T-cell (primary cell): Measurements from ENCODE around the gene SLTM. TPM values are rescaled to one million over a fixed set of nuclear protein-coding genes. Genes with fewer than 3 reads are reported as not detected.

Experiments
- ATAC-seq, 4 experiments: fragments of 200-7000 bp in 3 of 4; fragments of 150-1000 bp in 1 of 4; cut with Tn5 transposase; replicated peaks in 1 of 4; 1 replicate in 3 of 4; 2 replicates in 1 of 4; pipeline ENCODE4 v1.10.0; 2021; ENCODE audit warnings: moderate library complexity in 3 of 4, mild to moderate bottlenecking in 2 of 4, moderate number of reproducible peaks in 1 of 4
- CTCF ChIA-PET, 2 donors: fragments of 300-600 bp; sonication (Branson Sonifier 250); formaldehyde crosslinking; loops; one replicate each; lab custom pipeline; 2022; ENCODE audit warnings: antibody characterized with exemption in 2 of 2; lab: Charles Lee
- POLR2A ChIA-PET, 2 donors: fragments of 300-600 bp; sonication (Branson Sonifier 250); formaldehyde crosslinking; loops; one replicate each; lab custom pipeline; 2022; ENCODE audit warnings: antibody characterized with exemption in 2 of 2; lab: Charles Lee
- DNase-seq, 35 experiments: peaks; one replicate each; pipeline versions ENCODE4 v3.0.0 to v3.0.0-alpha.2; 2013 to 2023
- H3K27ac ChIP-seq: one replicate; pipeline ENCODE4 v1.5.1; 2013; ENCODE audit warnings: low read length
- H3K27me3 ChIP-seq, 2 experiments: replicated peaks in 1 of 2; 1 replicate in 1 of 2; 2 replicates in 1 of 2; pipeline versions ENCODE4 v1.6.1 to v1.7.0; 2013; ENCODE audit warnings: low read length in 1 of 2, mixed read lengths in 1 of 2; ENCODE audit not compliant: control insufficient read depth in 2 of 2, insufficient read depth in 2 of 2; ENCODE audit errors: extremely low read depth in 1 of 2
- H3K36me3 ChIP-seq, 2 donors: 1 replicate in 1 of 2; 2 replicates in 1 of 2; pipeline versions ENCODE4 v1.6.1 to v1.7.0; 2013; ENCODE audit warnings: low read length in 1 of 2; ENCODE audit not compliant: control insufficient read depth in 2 of 2, insufficient read depth in 1 of 2; ENCODE audit errors: extremely low read depth in 1 of 2
- H3K4me1 ChIP-seq, 2 experiments: 1 replicate in 1 of 2; 2 replicates in 1 of 2; pipeline versions ENCODE4 v1.6.1 to v1.7.0; 2013; ENCODE audit warnings: low read length in 2 of 2, mixed read lengths in 1 of 2; ENCODE audit not compliant: insufficient read depth in 2 of 2, control insufficient read depth in 1 of 2; ENCODE audit errors: extremely low read depth in 1 of 2
- H3K4me3 ChIP-seq, 2 donors: 1 replicate in 1 of 2; 2 replicates in 1 of 2; pipeline versions ENCODE4 v1.5.1 to v1.7.0; 2013; ENCODE audit warnings: mild to moderate bottlenecking in 2 of 2, low read length in 1 of 2, moderate library complexity in 1 of 2; ENCODE audit not compliant: control insufficient read depth in 1 of 2; ENCODE audit errors: extremely low read depth in 1 of 2
- H3K9me3 ChIP-seq: 2 replicates; pipeline ENCODE4 v1.7.0; 2013
- H3K27ac Mint-ChIP-seq, 2 donors: one replicate each; pipeline ENCODE4 v1.8.0; 2020 to 2021; ENCODE audit warnings: mild to moderate bottlenecking in 2 of 2, mixed read lengths in 2 of 2
- H3K27me3 Mint-ChIP-seq, 2 donors: one replicate each; pipeline ENCODE4 v1.8.0; 2021 to 2022; ENCODE audit warnings: mixed read lengths in 2 of 2
- H3K36me3 Mint-ChIP-seq: one replicate; pipeline ENCODE4 v1.8.0; 2021; ENCODE audit warnings: mixed read lengths
- H3K4me1 Mint-ChIP-seq, 3 donors: one replicate each; pipeline ENCODE4 v1.8.0; 2020 to 2022; ENCODE audit warnings: mixed read lengths in 3 of 3, mild to moderate bottlenecking in 1 of 3
- H3K4me3 Mint-ChIP-seq, 3 donors: one replicate each; pipeline ENCODE4 v1.8.0; 2020 to 2022; ENCODE audit warnings: mild to moderate bottlenecking in 3 of 3, mixed read lengths in 3 of 3, moderate library complexity in 3 of 3
- H3K9me3 Mint-ChIP-seq, 3 donors: one replicate each; pipeline ENCODE4 v1.8.0; 2020 to 2022; ENCODE audit warnings: mixed read lengths in 3 of 3
- WGBS: methylation state at CpG from one replicate; pipeline ENCODE4 v1.1.5; 2013; ENCODE audit warnings: missing lambda C conversion rate; ENCODE audit not compliant: insufficient coverage; 5-methylcytosine and 5-hydroxymethylcytosine counted together
- total RNA-seq, 35 experiments: library from RNA in 6 of 35; stranded (reverse) in 6 of 35; fragments of 120-200 nt in 1 of 35; gene quantifications; one replicate each; pipeline versions ENCODE4 v1.2.1 to v1.2.4 and lab custom pipeline; 2013 to 2026

SLTM gene
- total RNA-seq, 5 donors from 2014 or later (not counting 1 experiment from before 2014, with no cell fraction given) = 129 to 172 (median 140) TPM

- 0% methylated on average over 1 of the region's 4 CpGs for WGBS
- H3K4me3 Mint-ChIP-seq = peak overlapping the region; percentile 91 to 99 (median 92)
- Histone ChIP-seq H3K4me1 (peaks cover 12 to 21% of the 10 kb centered on the region in 2 experiments), H3K27me3 (no peaks in the 10 kb centered on the region), H3K27ac (peak overlapping the region; percentile 89), H3K9me3 (no peaks in the 10 kb centered on the region), H3K36me3 (peaks cover 0 to under 1% of the 10 kb centered on the region in 2 donors), H3K4me3 (peak overlapping the region; percentile 94 to 95)
- H3K36me3 Mint-ChIP-seq = no peaks in the 10 kb centered on the region
- ATAC-seq (no peak), DNase-seq (no peak)
- peaks cover 17 to 36% (median 24%) of the 10 kb centered on the region in 3 donors for H3K4me1 Mint-ChIP-seq
- POLR2A ChIA-PET = no interaction called here
- H3K27me3 Mint-ChIP-seq = no peaks in the 10 kb centered on the region
- CTCF ChIA-PET = no interaction called here
- H3K27ac Mint-ChIP-seq = peak overlapping the region; percentile 95 to 100
- no peaks in the 10 kb centered on the region for H3K9me3 Mint-ChIP-seq
These were observed 602 bp upstream of the SLTM start for GRCh38 chr15:58934114-58934447.

GRCh38 chr15:58932710-58933280 is 684 bp downstream of the SLTM start:
- CTCF ChIA-PET = no interaction called here
- Histone ChIP-seq H3K36me3 (peaks cover 0 to 8% of the 10 kb centered on the region in 2 donors), H3K4me3 (peak overlapping the region; percentile 94 to 95), H3K4me1 (peaks cover 12 to 21% of the 10 kb centered on the region in 2 experiments), H3K27me3 (no peaks in the 10 kb centered on the region), H3K27ac (peak overlapping the region; percentile 99), H3K9me3 (no peaks in the 10 kb centered on the region)
- no peaks in the 10 kb centered on the region for H3K36me3 Mint-ChIP-seq
- WGBS = under 1% methylated on average over 35 of the region's 37 CpGs
- H3K4me3 Mint-ChIP-seq = peak overlapping the region; percentile 89 to 99 (median 91)
- DNase-seq (peak in 1 of 35 experiments; percentile 3), ATAC-seq (no peak)
- H3K9me3 Mint-ChIP-seq = no peaks in the 10 kb centered on the region
- H3K4me1 Mint-ChIP-seq = peaks cover 17 to 36% (median 29%) of the 10 kb centered on the region in 3 donors
- H3K27me3 Mint-ChIP-seq = no peaks in the 10 kb centered on the region
- POLR2A ChIA-PET = no interaction called here
- peak overlapping the region; percentile 88 to 96 for H3K27ac Mint-ChIP-seq

- Mint-ChIP-seq H3K9me3 (no peaks in the 10 kb centered on the region), H3K4me1 (peaks cover 17 to 36% (median 31%) of the 10 kb centered on the region in 3 donors), H3K36me3 (no peaks in the 10 kb centered on the region), H3K27ac (peak overlapping the region; percentile 88 to 96), H3K4me3 (peak overlapping the region; percentile 89 to 95 (median 91)), H3K27me3 (no peaks in the 10 kb centered on the region)
- ChIA-PET CTCF (interaction anchor here in 1 of 2 donors (1.6 kb wide), 1 partner anchor 17 kb away, joined by 5 read pairs; no protein-coding TSS in a partner anchor), POLR2A (interaction anchor here in 1 of 2 donors (0.6 to 1.4 kb wide), 4 partner anchors 15 to 182 kb away, joined by 3 to 7 read pairs (median 4); no protein-coding TSS in a partner anchor)
- peaks cover 0 to 14% of the 10 kb centered on the region in 2 donors for H3K36me3 ChIP-seq
- peak overlapping the region; percentile 94 to 95 for H3K4me3 ChIP-seq
- H3K27me3 ChIP-seq = no peaks in the 10 kb centered on the region
- H3K4me1 ChIP-seq = peaks cover 12 to 21% of the 10 kb centered on the region in 2 experiments
- peak in 1 of 35 experiments; percentile 17 for DNase-seq
- ATAC-seq = no peak
- 0% methylated on average over 2 of the region's 6 CpGs for WGBS
- H3K9me3 ChIP-seq = no peaks in the 10 kb centered on the region
- peak overlapping the region; percentile 99 for H3K27ac ChIP-seq
These were observed 1.4 kb downstream of the SLTM start for GRCh38 chr15:58931987-58932588.

- no peak overlapping the region for H3K27ac ChIP-seq
- H3K4me1 ChIP-seq = peaks cover 16 to 21% of the 10 kb centered on the region in 2 experiments
- H3K36me3 ChIP-seq = peaks cover 8 to 33% of the 10 kb centered on the region in 2 donors
- no peaks in the 10 kb centered on the region for H3K9me3 Mint-ChIP-seq
- H3K36me3 Mint-ChIP-seq = peaks cover 4% of the 10 kb centered on the region
- no peaks in the 10 kb centered on the region for H3K9me3 ChIP-seq
- ChIA-PET POLR2A (interaction anchor here in 1 of 2 donors (0.7 kb wide), 1 partner anchor 1452 kb away, joined by 6 read pairs; no protein-coding TSS in a partner anchor), CTCF (interaction anchor here in 1 of 2 donors (1.1 kb wide), 1 partner anchor 184 kb away, joined by 3 read pairs; no protein-coding TSS in a partner anchor)
- no peak for ATAC-seq
- DNase-seq = no peak
- peaks cover 32 to 50% (median 49%) of the 10 kb centered on the region in 3 donors for H3K4me1 Mint-ChIP-seq
- H3K4me3 Mint-ChIP-seq = no peak overlapping the region
- WGBS = no CpG with 5 or more reads among the region's 11 CpGs
- H3K4me3 ChIP-seq = no peak overlapping the region
- no peak overlapping the region for H3K27ac Mint-ChIP-seq
- no peaks in the 10 kb centered on the region for H3K27me3 Mint-ChIP-seq
- H3K27me3 ChIP-seq = no peaks in the 10 kb centered on the region
These were observed 3.5 kb downstream of the SLTM start for GRCh38 chr15:58929891-58930416.

GRCh38 chr15:58926823-58927222 is 6.7 kb downstream of the SLTM start:
- Histone ChIP-seq H3K9me3 (no peaks in the 10 kb centered on the region), H3K4me3 (no peak overlapping the region), H3K36me3 (peaks cover 8 to 33% of the 10 kb centered on the region in 2 donors), H3K27me3 (no peaks in the 10 kb centered on the region), H3K4me1 (peaks cover 16% of the 10 kb centered on the region in 2 experiments), H3K27ac (no peak overlapping the region)
- CTCF ChIA-PET = interaction anchor here in 1 of 2 donors (0.7 kb wide), 1 partner anchor 193 kb away, joined by 4 read pairs; no protein-coding TSS in a partner anchor
- peaks cover 34 to 55% (median 47%) of the 10 kb centered on the region in 3 donors for H3K4me1 Mint-ChIP-seq
- H3K4me3 Mint-ChIP-seq = no peak overlapping the region
- DNase-seq (no peak), ATAC-seq (no peak)
- 87% methylated on average over 2 of the region's 5 CpGs for WGBS
- H3K9me3 Mint-ChIP-seq = no peaks in the 10 kb centered on the region
- H3K27me3 Mint-ChIP-seq = no peaks in the 10 kb centered on the region
- peaks cover 8% of the 10 kb centered on the region for H3K36me3 Mint-ChIP-seq
- POLR2A ChIA-PET = interaction anchor here in 1 of 2 donors (0.8 kb wide), 1 partner anchor 15 kb away, joined by 3 read pairs; no protein-coding TSS in a partner anchor
- H3K27ac Mint-ChIP-seq = peak overlapping the region in 1 of 2 donors; percentile 15

GRCh38 chr15:58924327-58924726 is 9.2 kb downstream of the SLTM start:
- Histone ChIP-seq H3K4me3 (no peak overlapping the region), H3K27me3 (no peaks in the 10 kb centered on the region), H3K4me1 (peaks cover 4 to 19% of the 10 kb centered on the region in 2 experiments), H3K27ac (no peak overlapping the region), H3K36me3 (peaks cover 8 to 44% of the 10 kb centered on the region in 2 donors), H3K9me3 (no peaks in the 10 kb centered on the region)
- Mint-ChIP-seq H3K4me3 (no peak overlapping the region), H3K9me3 (no peaks in the 10 kb centered on the region), H3K27ac (no peak overlapping the region), H3K4me1 (peaks cover 26 to 58% (median 42%) of the 10 kb centered on the region in 3 donors), H3K36me3 (peaks cover 12% of the 10 kb centered on the region), H3K27me3 (no peaks in the 10 kb centered on the region)
- CTCF ChIA-PET = interaction anchor here in 1 of 2 donors (1.1 kb wide), 1 partner anchor 23 kb away, joined by 6 read pairs; no protein-coding TSS in a partner anchor
- no peak for DNase-seq
- no CpG with 5 or more reads among the region's 2 CpGs for WGBS
- POLR2A ChIA-PET = interaction anchor here (0.6 kb wide), 2 partner anchors 9 to 747 kb away, joined by 3 read pairs; no protein-coding TSS in a partner anchor
- no peak for ATAC-seq
